ENCODE results near the gene RAD54L.

RAD54L gene

GRCh38 chr1:46247436-46248121 is at the start of gene RAD54L:
RAD54L (plus strand) TSS chr1:46247763; CDS start chr1:46248406, 643 bp downstream.
- Histone ChIP-seq H3K27ac (peak within 1 kb of the TSS in 10 of 11 experiments; percentile 40 to 93 (median 86); a peak in 20 of 22 replicates), H3K4me3 (peak within 1 kb of the TSS; percentile 70 to 82 (median 74)), H3K27me3 (no peaks in the 10 kb centered on the region), H3K4me2 (peak within 1 kb of the TSS; percentile 86 to 97 (median 93)), H3K9me3 (replicated peaks in 1 of 11) (no peaks in the 10 kb centered on the region; a peak in 1 of 22 replicates), H3K4me1 (peaks cover 22 to 33% (median 25%) of the 10 kb centered on the region in 10 experiments), H3K9ac (peak within 1 kb of the TSS; percentile 72 to 91 (median 88)), H4K20me1 (peaks cover 0 to 20% (median 0%) of the 10 kb centered on the region in 11 experiments; a peak in 3 of 22 replicates), H3K36me3 (peaks cover 0 to 39% (median 37%) of the 10 kb centered on the region in 11 experiments; a peak in 20 of 22 replicates)
- TF ChIP-seq Cebpa-rat (IDR thresholded peaks at IDR 0.05), result no peak

- H3K27ac ChIP-seq, result peak within 1 kb of the TSS; percentile 57 to 91 (median 84); a peak in 21 of 22 replicates
Observed at GRCh38 chr1:46197964-46198811, 49.4 kb upstream of the RAD54L start, which contains the start of gene POMGNT1. POMGNT1 (minus strand) TSS chr1:46198434; CDS start chr1:46197821, 613 bp downstream.

GRCh38 chr1:46199233-46199749 is 48.3 kb upstream of the RAD54L start:
- no peaks in the 10 kb centered on the region for H4K20me1 ChIP-seq
- peaks cover 0 to 17% (median 12%) of the 10 kb centered on the region in 11 experiments; a peak in 15 of 22 replicates for H3K27me3 ChIP-seq
- peaks cover 10 to 26% (median 16%) of the 10 kb centered on the region in 11 experiments; a peak in 18 of 22 replicates for H3K36me3 ChIP-seq
- TF ChIP-seq Cebpa-rat (IDR thresholded peaks at IDR 0.05), result no peak
- peak overlapping the region in 9 of 11 experiments; percentile 84 to 95 (median 86); a peak in 14 of 22 replicates for H3K9ac ChIP-seq
- H3K4me2 ChIP-seq, result peak overlapping the region; percentile 87 to 99 (median 96)
- peak overlapping the region; percentile 67 to 81 (median 76); a peak in 17 of 20 replicates for H3K4me3 ChIP-seq
- H3K4me1 ChIP-seq, result peaks cover 45 to 63% (median 59%) of the 10 kb centered on the region in 10 experiments
- peak overlapping the region in 1 of 11 experiments; percentile 76; a peak in 2 of 22 replicates for H3K27ac ChIP-seq
- H3K9me3 ChIP-seq (replicated peaks in 1 of 11), result no peaks in the 10 kb centered on the region

More at GRCh38 chr1:46197964-46198811, 49.4 kb upstream of the RAD54L start, which contains the start of gene POMGNT1:
- Histone ChIP-seq H3K4me1 (peaks cover 34 to 52% (median 48%) of the 10 kb centered on the region in 10 experiments), H3K27me3 (peaks cover 0 to 6% (median 3%) of the 10 kb centered on the region in 11 experiments; a peak in 12 of 22 replicates), H3K4me2 (peak within 1 kb of the TSS; percentile 87 to 99 (median 96)), H3K4me3 (peak within 1 kb of the TSS; percentile 67 to 81 (median 76)), H3K9ac (peak within 1 kb of the TSS; percentile 84 to 95 (median 86)), H3K9me3 (replicated peaks in 1 of 11) (no peaks in the 10 kb centered on the region), H3K36me3 (peaks cover 19 to 37% (median 27%) of the 10 kb centered on the region in 11 experiments), H4K20me1 (no peaks in the 10 kb centered on the region)
- TF ChIP-seq Cebpa-rat (IDR thresholded peaks at IDR 0.05), result no peak

GRCh38 chr1:46203738-46204405 is 43.7 kb upstream of the RAD54L start:
- H3K4me2 ChIP-seq, result peak overlapping the region; percentile 91 to 99 (median 98)
- H3K9ac ChIP-seq, result peak overlapping the region in 10 of 11 experiments; percentile 54 to 83 (median 71); a peak in 18 of 22 replicates
- no peaks in the 10 kb centered on the region for H3K9me3 ChIP-seq (replicated peaks in 1 of 11)
- TF ChIP-seq Cebpa-rat (IDR thresholded peaks at IDR 0.05), result no peak
- peaks cover 31 to 50% (median 42%) of the 10 kb centered on the region in 10 experiments for H3K4me1 ChIP-seq
- no peaks in the 10 kb centered on the region for H3K36me3 ChIP-seq
- peak overlapping the region; percentile 54 to 76 (median 69); a peak in 19 of 20 replicates for H3K4me3 ChIP-seq
- H3K27me3 ChIP-seq, result peaks cover 0 to 18% (median 12%) of the 10 kb centered on the region in 11 experiments; a peak in 15 of 22 replicates
- no peaks in the 10 kb centered on the region for H4K20me1 ChIP-seq
- peak overlapping the region in 1 of 11 experiments; percentile 26; a peak in 1 of 22 replicates for H3K27ac ChIP-seq

GRCh38 chr1:46204406-46204742 is 43.2 kb upstream of the RAD54L start:
- TF ChIP-seq Cebpa-rat (IDR thresholded peaks at IDR 0.05), result no peak
- H3K9ac ChIP-seq, result peak overlapping the region in 2 of 11 experiments; percentile 75 to 76; a peak in 1 of 22 replicates
- peak overlapping the region in 6 of 10 experiments; percentile 63 to 76 (median 71); a peak in 6 of 20 replicates for H3K4me3 ChIP-seq
- no peaks in the 10 kb centered on the region for H4K20me1 ChIP-seq
- H3K4me2 ChIP-seq, result peak overlapping the region; percentile 91 to 99 (median 98)
- peaks cover 0 to 18% (median 12%) of the 10 kb centered on the region in 11 experiments; a peak in 15 of 22 replicates for H3K27me3 ChIP-seq
- no peaks in the 10 kb centered on the region for H3K9me3 ChIP-seq (replicated peaks in 1 of 11)
- peaks cover 26 to 45% (median 37%) of the 10 kb centered on the region in 10 experiments for H3K4me1 ChIP-seq
- no peaks in the 10 kb centered on the region for H3K36me3 ChIP-seq
- no peak overlapping the region for H3K27ac ChIP-seq

- Histone ChIP-seq H3K36me3 (no peaks in the 10 kb centered on the region), H3K4me1 (peaks cover 25 to 45% (median 40%) of the 10 kb centered on the region in 10 experiments), H3K4me2 (peak overlapping the region in 5 of 11 experiments; percentile 2 to 98 (median 35); a peak in 7 of 22 replicates), H4K20me1 (no peaks in the 10 kb centered on the region), H3K9me3 (replicated peaks in 1 of 11) (no peaks in the 10 kb centered on the region), H3K27me3 (peaks cover 0 to 18% (median 12%) of the 10 kb centered on the region in 11 experiments; a peak in 15 of 22 replicates), H3K27ac (no peak overlapping the region), H3K4me3 (no peak overlapping the region), H3K9ac (no peak overlapping the region)
- no peak for TF ChIP-seq Cebpa-rat (IDR thresholded peaks at IDR 0.05)
Observed at GRCh38 chr1:46205141-46205540, 42.4 kb upstream of the RAD54L start.

- Histone ChIP-seq H3K9me3 (replicated peaks in 1 of 11) (no peaks in the 10 kb centered on the region), H3K4me1 (peaks cover 25 to 45% (median 40%) of the 10 kb centered on the region in 10 experiments), H4K20me1 (no peaks in the 10 kb centered on the region), H3K27ac (no peak overlapping the region), H3K36me3 (no peaks in the 10 kb centered on the region), H3K4me2 (peak overlapping the region in 4 of 11 experiments; percentile 2 to 98 (median 28); a peak in 4 of 22 replicates), H3K9ac (no peak overlapping the region), H3K4me3 (no peak overlapping the region), H3K27me3 (peaks cover 0 to 18% (median 12%) of the 10 kb centered on the region in 11 experiments; a peak in 15 of 22 replicates)
- no peak for TF ChIP-seq Cebpa-rat (IDR thresholded peaks at IDR 0.05)
Observed at GRCh38 chr1:46205791-46206190, 41.8 kb upstream of the RAD54L start.
